ENCODE results near the gene PRICKLE1.

Gene PRICKLE1

DNA sequence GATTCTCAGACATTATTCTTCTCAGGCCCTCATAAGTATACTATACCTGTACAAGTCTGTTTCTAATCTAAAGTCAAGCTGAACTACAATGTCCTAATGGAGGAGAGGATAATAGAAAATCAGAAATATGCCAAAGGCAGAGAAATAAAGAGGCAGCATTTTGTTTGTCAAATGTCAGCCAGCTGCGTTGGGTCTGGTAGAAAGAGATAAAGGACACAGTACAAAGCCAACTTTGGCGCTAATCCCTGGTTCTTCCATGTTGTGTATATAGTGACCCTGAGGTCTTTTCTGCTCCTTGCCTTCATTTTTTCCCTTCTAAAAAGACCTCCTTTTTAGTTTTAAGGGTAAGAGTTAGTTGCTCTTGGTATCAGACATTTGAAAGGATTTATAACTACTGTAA is 103.1 kb downstream of the PRICKLE1 start:
- DNase-seq = no peak

DNA sequence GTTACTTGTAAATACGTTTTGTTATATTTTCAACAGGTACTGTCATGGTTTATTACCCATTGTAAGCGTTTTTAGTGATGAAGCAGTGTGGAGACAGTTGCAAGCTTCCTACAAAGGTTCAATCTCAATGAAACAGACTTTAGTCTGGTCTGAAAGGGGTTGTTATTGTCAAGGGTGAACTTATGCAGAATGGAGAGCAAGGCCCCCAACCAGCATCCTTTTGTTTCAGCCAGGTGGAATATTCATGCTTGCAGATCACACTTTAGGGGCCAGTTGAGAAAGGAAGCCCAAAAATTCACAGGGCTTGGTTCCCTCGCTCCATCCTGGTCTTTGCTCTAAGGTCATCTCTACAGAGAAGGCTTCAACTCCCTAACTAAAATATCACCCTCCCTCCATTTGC is 103.7 kb downstream of the PRICKLE1 start:
- DNase-seq = no peak

DNA sequence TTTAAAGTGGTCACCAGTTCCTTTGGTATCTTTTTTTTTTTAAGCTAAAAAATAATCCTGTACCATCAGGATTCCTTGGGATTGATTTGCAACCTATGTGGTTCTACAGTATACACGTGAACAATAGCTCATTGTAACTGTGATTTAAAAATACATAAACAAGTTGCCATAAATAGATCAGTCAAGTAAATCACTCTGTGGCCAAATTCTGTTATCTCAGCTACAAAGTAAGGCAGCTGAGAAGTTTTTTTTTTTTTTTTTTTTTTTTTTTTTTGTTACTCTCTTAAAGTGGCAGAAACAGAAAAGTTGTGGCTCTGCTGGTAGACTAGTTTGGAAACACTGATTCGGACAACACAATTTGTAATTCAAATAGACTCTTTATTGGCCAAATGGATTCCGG is 104.5 kb downstream of the PRICKLE1 start:
- no peak for DNase-seq

DNA sequence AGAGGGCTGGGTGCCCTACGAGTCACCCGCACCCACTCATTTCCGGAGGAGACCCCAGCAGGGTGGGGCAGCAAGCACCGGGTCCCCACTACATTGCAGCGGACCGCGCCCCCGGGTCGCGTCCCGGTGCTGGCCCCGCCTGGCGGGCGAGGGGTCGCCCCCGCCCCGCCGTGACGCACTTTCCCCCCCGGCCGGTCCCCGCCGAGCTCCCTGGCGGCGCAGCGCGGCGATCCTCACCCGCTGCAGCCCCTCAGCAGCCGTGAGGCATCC is 106.1 kb downstream of the PRICKLE1 start:
- DNase-seq = no peak

DNA sequence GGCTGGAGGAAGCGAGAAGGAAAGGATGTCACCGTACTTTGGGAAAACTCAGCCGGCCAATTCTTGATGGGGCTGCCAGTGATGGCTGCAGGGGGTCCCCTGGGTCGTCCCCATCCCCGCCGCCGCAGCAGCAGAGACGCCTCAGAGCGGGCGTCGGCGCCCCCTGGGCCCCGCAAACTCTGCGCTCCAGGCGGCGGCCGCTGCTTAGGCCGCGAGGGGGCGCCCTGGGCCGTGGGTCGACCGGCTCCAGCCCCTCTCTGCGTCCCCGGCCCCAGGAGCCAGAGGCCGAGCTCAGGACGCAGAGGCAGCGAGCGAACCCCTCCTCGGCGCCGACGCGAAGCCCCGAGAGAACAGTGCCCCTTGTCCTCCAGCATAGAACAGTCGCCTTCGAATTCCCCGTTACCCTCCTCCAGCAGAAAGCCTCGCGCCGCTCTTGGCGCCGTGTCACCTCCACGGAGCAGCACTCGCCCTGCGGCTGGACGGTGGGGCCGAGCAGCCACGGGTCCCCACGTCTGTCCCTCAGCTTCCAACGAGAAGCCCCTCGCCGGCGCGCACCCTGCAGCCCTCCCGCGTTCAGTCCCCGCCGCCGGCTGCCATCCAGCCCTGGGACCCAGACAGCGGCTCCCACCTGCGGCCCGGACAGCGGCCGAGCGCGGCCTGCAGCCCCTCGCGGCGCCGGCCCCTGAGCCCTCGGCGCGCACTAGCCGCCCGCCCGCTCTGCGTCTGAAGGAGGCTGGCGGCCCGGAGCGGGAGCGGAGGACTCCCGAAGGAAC is 106.6 kb downstream of the PRICKLE1 start:
- DNase-seq = no peak

DNA sequence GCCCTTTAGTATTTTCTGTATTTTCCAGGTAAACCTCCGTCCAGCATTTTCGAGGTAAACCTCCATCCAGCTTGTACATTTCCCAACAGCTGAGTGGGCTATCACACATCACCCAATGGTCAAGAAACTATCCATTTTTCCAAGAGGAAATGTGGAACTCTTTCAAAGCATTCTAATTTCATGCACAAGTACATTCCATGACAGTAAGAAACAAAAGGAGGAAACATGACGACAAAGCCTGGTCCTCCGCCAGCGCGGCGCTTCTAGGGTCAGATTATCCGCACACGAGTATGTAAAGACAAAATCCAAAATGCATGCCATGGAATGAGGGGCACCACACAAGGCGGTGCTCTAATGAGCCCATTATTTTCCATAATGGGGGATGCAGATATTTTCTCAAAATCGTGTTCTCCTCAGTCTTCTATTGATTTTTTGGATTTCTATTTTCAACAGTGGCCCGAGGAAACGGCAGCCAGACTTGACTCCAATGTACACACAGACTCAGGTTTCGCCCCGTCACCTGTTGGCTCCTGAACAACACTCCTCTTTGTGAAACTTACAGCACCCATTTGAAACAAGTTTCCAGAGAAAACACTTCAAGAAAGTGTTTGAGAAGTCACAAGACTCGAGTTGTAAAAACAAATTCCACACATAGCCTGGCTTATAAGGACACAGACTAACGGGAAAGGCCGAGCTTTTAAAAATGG is 107.4 kb downstream of the PRICKLE1 start:
- DNase-seq = no peak

DNA sequence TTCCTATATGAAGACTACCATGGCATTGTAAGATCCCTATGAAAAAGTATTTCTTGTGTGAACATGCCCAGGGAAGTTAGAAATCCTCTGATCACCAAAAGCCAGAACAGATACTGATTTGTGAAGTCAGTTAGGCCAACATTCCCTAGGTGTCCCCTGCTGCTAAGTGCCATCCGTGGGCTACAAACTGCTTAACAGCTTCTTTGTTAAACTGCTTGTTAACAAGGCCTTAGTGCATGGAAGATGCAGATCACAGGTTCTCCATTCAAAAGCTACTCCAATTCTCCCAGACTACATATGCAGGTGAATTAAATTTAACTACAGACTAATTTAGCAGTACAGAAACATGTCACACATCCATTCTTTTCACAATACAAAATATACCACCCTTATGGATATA is 108.2 kb downstream of the PRICKLE1 start:
- no peak for DNase-seq

DNA sequence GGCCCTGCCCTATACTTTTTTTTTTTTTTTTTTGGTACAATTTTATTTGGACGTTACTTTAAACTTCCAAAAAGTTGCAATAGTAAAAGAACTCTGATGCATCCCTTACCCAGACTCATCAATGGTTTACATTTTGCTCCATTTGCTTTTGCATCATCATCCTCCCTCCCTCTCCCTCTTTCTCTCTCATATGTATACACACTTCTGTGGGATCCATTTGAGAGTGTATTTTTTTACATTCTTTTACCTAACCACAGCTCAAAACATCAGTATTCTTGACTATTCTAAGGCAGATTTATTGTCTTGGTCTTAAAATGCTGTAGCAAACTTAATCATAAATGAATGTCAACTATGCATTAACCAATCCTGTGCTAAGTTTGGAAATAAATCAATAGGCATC is 111.6 kb downstream of the PRICKLE1 start:
- DNase-seq = no peak

DNA sequence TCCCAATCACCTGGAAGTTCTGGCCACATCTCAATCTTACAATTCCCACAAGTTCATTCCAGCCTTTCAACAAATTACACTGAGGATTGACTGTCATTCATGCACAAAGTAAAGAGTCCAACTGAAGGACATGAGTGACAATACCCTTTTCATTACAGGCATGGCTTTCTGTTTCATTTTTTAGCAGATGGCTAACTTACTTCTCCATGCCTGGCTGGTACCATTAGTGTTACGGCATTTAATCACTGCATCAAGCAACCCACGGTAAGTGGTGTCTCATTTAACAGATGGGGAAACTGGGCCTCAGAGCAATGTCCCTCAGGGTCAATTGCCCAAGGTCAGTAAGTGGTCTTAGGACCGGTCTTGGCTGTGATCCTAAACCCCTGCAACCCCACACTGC is 114.4 kb downstream of the PRICKLE1 start:
- no peak for DNase-seq

DNA sequence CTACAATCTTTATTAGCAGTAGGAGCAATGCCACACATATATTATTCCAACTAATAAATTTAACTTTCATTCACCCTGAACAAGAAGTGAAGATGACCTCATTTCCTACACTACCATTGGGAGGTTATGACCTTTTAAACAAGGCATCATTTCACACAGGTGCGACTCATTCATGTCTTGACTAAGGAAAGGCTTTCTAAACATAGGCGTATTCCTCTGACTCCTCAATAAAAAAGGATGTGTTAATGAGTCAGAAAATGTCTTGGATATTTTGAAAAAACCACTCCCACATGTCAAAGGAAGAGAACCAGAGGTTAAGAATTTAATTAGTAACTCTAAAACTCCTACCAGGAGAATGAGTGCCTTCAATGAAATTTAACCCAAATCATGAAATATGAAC is 115.2 kb downstream of the PRICKLE1 start:
- DNase-seq = no peak

DNA sequence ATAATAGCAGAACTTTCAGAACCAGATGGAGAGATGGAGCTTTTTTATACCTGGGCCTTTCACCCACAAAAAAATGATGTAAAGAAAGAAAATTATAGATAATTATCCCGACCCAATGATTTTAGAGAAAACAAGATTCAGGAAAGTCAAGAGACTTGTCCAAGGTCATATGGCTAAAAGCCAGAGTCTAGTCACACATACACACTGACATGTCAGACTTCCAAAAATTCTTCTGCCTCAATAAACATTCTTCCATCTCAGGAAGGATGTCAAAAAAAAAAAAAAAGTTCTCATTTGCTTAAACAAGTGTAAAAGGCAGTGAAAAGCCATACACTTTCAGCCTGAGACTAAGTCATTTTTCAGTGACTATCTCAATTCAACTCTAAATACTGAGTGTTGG is 116.0 kb downstream of the PRICKLE1 start:
- no peak for DNase-seq

DNA sequence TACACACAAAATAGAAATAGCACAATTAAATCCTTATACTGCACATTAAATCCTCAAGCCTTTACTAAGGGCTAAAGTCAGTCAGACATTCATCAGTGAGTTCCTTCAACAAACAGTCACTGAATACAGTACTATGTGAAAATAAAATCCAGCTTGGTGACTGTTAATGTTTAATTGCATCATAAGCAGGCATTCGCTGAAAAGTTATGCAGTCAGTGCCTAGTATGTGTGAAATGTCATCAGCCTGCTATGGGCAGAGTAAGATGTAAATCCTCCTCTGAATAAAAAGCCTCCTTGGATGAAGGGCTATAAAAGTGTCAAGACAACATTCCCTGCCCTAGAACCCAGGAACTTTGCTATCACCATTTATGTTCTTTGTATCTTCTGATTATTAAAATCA is 116.4 kb downstream of the PRICKLE1 start:
- DNase-seq = no peak

DNA sequence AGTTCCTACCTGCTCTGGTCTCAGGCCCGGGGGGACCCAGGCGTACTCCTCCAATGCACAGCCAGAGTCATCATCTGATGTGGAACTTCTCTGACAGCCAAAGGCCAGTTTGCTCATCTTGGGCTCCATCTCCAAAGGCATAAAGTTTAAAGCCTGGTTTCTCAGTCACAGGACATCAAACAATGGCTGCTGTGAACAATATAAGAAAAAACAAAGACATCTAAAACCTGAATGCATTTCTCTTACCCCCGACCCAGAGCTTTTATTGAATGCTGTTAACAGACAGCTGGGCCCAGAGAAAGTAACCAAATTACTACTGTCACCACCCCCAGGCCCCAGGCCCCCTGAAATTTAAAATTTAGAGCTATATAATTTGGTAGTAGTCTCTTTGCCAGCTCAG is 117.2 kb downstream of the PRICKLE1 start:
- no peak for DNase-seq

DNA sequence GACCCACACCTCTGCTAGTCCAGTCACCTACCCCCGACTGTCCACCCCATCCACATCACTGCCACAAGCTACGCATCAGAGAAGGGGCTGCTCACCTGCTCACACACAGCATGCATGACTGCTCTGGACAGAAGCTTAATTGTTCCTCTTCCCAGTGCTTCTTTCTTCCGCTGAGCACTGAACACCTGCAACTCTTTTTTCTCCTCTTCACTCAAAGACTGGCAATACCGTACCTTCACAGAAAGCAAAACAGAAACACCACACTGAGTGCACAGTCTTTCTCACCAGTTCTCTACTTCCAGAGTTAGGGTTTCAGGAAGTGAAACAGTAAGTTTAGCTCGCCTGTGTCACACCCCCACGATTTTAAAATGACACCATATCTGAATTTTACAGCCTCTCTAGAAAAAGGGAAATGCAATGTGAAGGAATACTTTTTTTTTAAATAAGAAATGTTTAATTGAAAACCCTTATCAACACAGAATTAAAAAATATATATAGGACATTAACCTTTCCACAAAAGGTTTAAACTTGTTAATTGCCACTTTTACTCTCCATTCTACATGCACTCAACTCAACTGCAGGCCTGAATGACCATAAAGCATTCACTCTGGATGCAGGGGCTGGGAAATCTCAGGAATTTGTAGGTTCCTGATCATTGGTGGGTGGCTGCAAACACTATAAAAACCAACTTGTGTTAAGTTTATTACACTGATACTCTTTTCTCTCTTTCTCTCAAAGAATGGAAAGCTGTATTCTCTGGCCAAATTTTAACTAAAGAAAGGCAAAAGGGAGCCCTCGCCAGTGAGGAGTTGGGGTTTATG is 120.0 kb downstream of the PRICKLE1 start:
- no peak for DNase-seq

DNA sequence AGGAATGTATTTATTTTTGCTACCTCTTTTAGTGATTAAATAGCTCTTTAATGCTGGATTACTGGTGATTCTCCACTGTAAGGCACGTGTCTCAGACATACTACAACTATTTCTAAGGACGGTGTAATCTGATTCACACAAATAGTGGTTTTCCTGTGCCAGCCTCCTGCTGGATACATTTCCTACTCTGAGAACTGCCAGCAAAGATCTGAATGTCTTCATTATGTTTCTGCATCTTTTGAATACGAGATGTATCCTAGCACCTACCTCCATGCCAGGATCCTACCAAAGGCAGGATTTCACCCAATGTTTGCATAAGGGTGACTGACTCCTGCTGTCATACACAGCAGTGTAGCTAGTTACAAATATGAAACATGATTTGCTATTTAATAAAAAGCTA is 120.6 kb downstream of the PRICKLE1 start:
- DNase-seq = no peak

DNA sequence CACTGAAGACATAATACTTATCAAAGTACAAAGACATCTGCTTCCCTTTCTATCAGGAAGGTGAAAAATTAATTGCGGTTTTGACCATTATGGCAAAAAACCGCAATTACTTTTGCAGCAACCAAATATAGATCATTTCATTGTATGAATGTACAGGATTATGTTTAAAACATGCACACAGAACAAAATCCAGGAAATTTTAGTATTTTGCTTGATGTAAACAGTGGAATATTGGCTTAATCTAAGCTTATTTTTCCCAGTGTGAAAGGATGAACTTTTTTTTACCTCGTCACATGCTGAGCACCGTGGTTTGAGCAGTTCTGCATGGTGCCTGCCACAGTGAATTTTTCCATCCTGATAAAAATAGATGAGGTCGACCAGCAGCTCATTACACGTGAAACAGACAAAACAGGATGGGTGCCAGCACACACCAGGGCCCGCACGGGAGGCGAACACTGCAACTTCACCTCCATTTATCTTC is 121.2 kb downstream of the PRICKLE1 start:
- DNase-seq = no peak

DNA sequence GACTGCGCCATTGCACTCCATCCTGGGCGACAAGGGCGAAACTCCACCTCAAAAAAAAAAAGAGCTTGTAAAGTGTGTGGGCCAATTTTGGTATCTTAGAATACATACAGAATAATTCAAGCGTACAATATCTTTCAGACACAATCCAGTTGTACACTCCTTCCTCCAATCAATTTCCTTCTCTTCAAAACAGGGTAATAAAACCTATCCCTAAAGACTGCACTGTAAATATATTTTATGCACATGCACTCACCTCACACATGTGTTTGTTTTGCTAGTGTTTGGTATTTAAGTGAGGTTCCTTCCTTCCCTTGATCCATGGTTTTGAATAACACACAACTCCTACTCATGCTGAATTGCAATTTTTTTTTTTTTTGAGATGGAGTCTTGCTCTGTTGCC is 125.9 kb downstream of the PRICKLE1 start:
- no peak for DNase-seq

DNA sequence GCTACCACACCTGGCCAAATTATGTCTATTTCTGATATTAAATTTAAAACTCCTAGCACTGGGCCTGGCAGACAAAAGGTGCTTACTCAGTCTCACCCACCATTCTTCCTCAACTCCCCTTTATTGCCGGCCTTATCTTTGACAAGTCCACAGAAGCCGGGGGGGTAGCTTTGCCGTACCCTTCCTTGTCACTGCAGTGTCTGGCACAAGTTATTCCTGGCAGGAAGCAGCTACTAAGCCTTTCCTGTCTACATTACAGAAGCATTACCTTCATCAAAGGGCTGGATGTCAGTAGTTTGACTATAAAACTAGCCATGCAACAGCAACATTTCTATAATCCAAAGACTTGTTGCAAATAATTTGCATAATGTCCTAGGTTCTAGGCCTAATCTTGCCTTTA is 127.1 kb downstream of the PRICKLE1 start:
- no peak for DNase-seq

DNA sequence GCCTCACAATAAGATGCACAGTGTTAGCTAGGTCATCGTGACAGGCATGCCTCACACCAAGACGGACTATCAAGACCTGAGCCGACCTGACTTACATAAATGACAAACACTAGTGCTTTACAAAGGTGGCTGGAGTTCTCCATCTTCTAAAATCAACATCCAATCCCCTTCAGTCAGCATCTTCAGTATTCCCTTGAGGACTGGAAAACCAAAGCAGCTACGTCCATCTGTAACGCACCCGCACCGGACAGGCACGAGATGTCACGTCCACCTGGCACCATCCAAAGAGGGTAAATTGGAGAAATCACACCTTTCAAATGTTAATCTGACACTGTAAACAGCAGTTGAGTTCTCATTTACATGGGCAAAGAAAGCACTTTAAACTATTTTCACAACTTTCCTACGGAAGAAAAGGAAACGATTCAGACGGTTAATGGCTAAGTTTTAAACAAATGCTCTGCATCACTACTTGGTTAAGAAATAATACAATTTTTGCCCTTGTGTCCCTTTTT is 130.2 kb downstream of the PRICKLE1 start:
- no peak for DNase-seq

DNA sequence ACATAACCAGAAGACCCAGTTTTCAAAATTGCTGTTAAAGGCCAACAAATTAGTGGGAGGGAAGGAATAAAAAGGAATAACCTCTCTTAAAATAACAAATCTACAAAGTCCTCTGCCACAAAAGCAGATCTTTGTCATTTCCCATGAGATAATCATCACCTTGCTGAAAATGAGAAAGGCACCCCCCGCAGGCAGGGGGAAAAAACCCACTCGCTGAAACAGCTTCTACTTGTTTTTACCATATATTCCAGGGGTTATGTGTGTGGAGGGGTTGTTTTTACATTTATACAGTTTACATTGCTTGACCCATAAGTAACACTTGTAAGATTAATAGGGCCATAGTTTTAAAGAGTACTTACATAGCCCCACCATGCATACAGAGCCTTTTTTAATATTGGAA is 131.0 kb downstream of the PRICKLE1 start:
- no peak for DNase-seq

DNA sequence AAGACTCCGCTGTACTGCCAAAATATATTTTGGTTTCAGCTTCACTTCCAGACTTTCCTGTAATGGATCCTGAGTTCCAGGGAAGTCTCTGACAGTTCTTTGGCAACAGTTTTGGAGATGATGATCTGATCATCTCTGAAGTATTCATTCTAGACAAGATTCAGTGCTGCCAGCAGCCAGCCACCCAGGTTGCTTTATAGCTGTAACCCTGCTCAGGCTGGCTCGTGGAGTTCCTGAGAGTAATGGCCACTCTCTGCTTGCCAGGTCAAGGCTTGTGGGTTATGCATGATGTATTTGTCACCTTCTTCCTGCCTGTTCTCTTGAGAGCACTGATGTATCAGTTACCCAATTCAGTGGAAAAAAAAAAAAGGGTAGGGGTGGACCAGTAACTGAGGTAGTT is 139.3 kb downstream of the PRICKLE1 start:
- no peak for DNase-seq

DNA sequence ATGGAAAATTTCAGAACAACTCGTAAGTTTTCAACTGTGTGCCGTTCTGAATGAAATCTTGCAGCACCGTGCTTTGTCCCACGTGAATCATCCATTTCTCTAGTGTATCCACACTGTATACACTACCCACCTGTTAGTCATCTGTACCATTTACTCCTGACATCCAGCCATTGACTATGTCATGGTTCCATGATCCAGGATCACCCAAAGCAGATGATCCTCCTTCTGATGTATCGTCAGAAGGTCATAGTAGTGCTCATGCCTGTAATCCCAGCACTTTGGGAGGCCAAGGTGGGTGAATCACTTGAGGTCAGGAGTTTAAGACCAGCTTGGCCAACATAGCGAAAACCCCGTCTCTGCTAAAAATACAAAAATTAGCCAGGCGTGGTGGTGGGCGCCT is 140.7 kb downstream of the PRICKLE1 start:
- no peak for DNase-seq

DNA sequence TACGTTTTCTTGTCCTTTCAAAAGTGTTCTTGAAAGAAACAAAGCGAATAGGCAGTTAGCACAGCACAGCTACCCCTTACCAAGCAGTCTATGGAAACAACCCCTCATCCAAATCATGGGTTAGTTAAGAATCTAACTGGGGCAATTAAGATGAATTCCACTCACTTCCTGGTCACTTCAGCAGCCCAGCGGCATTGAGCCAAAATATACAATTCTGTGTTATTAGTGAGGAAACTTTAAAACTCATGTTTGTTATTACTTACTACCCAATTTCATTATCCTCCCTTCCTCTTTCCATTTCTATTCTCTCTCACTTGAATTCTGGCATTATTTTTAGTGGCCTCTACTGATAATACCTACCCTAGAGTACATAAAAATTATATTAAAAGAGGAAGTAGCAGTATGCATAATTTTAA is 142.2 kb downstream of the PRICKLE1 start:
- no peak for DNase-seq

DNA sequence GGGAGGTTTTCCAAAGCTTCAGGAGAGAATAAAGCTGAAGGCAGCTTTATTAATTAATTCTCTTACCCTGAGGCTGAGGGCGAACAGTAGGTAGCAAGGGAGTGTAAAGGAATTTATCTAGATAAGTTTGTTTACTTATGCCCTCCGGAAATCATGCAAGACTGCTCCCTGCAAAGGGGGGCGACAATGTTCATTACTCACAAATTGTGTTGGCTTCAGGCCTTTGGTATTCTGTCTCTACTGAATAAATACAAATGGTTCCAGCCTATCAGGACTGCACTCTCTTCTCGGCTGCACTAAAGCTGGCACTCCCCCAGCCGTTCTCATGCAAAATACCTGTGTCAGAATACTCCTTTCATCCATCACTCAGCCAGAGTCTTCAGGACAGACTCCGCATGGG is 142.8 kb downstream of the PRICKLE1 start:
- no peak for DNase-seq
